Inflammatory macrophage treated with lipopolysaccharide for 1 hour (primary cell): Measurements from ENCODE around the gene GJB3.

Experiments
- DNase-seq, 2 donors: peaks; one replicate each; pipeline ENCODE4 v3.0.0-alpha.2; 2020 to 2022

The GJB3 gene

DNA sequence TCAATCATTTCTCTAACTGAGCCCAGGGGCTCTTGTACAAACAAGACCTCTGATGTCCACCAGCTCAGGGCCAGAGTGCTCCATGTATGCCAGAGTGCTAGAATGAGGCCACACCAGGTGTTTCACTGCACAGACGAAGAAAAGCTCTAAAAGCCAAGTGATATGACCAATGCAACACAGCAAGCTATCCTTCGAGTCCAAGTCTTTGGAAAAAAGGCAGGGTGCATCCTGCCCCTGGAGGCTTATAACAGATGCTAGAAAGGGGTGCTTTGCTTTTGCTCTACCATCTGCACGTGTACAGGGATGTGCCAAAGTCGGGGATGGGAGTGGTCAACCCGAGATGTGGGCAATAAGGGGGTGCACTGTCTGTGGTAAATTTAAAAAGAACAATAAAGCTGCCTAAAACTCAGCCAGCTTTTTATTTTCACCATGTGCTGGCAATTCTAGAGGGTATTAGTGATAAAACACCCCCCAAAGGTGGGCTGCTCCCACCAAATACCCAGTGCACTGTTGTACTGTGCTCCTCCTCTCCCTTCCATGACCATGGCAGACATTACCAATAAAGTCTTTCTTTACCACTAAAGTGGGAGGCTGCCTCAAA lies 46.4 kb downstream of the GJB3 start:
- no peak for DNase-seq

DNA sequence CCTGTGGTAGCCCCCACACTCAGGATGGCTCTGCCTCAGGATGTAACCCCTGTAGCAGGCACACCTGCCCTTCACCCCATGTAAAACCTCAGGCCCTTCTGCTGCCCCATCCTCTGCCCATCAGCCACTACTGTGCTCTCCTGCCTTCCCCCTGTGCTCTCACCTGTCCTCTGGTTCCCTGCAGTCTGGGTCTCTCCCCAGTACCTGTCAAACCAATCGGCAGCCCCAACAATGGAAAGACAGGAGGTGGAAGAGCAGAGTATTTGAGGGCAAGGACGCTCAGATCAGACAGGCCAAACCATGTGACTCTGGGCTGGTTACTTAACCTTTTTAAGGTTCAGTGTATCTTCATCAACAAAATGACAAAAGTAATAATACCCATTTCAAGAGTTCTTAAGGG lies 47.6 kb downstream of the GJB3 start:
- DNase-seq: no peak

DNA sequence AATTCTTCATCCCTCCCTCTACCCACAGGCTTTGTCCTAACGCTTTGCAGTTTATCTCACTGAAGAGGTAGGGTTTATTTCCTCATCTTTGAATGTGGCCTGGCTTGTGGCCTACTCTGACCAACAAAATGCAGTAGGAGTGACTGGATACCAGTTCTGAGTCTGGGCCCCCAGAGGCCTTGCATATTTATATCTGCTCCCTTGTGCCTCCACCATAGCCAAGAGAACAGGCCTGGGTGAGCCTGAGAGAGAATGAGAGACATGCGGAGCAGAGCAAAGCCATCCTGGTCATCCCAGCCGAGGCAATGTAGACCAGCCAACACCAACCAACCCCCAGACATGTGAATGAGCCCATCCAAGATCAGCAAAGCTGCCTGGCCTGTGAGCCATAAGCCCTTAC lies 48.2 kb downstream of the GJB3 start:
- no peak for DNase-seq

DNA sequence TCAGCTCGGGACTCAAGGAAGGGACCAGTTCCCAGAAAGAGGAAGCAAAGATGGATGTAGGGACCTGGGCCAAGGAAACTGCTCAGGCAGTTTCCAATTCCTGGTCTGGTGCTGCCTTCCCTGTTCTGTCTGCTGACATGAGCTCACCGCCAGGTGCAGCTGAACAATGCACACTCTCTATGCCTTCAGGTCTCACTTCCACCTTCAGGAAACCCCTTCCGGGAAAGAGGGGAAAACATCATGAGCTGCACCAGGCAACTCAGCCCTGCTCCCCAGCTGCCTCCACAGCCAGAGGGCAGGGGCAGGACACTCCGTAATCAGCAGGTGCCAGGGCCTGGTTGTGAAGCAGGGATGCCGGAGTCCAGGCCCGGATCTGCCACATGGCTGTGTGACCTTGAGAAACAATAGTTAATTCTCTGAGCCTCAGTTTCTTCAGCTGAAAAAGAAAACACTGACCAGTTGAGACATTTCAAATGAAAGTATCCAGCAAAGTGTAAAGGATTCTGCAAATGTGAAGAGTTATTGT lies 50.8 kb downstream of the GJB3 start:
- no peak for DNase-seq

DNA sequence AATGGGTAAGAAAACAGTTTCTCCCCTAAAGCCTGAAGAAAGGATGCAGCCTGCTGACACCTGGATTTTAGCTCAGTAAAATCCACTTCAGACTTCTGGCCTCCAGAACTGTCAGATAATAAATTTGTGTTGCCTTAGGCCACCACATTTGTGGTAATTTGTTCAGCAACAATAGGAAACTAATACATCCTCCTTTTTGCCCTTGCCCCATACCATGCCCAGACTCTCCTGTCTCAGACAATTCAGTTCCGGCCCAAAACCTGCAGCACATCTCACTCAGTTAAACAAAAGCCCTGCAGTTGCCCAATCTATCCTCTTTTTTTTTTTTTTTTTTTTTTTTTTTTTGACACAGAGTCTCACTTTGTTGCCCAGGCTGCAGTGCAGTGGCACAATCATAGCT lies 52.7 kb downstream of the GJB3 start:
- DNase-seq: no peak
